ENCODE results near the gene FBRSL1. TPM values are rescaled to one million over a fixed set of nuclear protein-coding genes. Genes with fewer than 3 reads are reported as not detected.

Gene FBRSL1
- total RNA-seq, 1 experiment from 2014 or later: 124 TPM

- ChIA-PET RAD21 (ENCODE audit: low non-redundant PET in 1 of 2, low total read pairs in 2 of 2, uncharacterized antibody in 2 of 2, unreplicated experiment in 2 of 2) (no interaction called here), CTCF (no interaction called here), POLR2A (no interaction called here)
- H3K4me2 ChIP-seq (ENCODE audit: low read length): no peak overlapping the region
- H3K9me2 ChIP-seq (ENCODE audit: insufficient read depth): no peaks in the 10 kb centered on the region
- no peak overlapping the region for H3K9ac ChIP-seq (ENCODE audit: low read length)
- no peaks in the 10 kb centered on the region for H3K36me3 ChIP-seq (ENCODE audit: control insufficient read depth in 1 of 2, insufficient read depth in 2 of 2, low read length in 2 of 2)
- H4K20me1 ChIP-seq (ENCODE audit: insufficient read depth): no peaks in the 10 kb centered on the region
- ATAC-seq: no peak
- DNase-seq (ENCODE audit: low read depth, low spot score): no peak
- no peaks in the 10 kb centered on the region for H3K79me2 ChIP-seq (ENCODE audit: insufficient read depth, low read length)
- H3K9me3 ChIP-seq (ENCODE audit: control insufficient read depth in 1 of 2, insufficient read depth in 1 of 2, low read depth in 1 of 2, low read length in 2 of 2): no peaks in the 10 kb centered on the region; a peak in 1 of 4 replicates
- no peak overlapping the region for H2AFZ ChIP-seq (ENCODE audit: low read depth, low read length, poor library complexity, severe bottlenecking)
- intact Hi-C loops (cut with micrococcal nuclease): no loop called here
- no peaks in the 10 kb centered on the region for H3K4me1 ChIP-seq (ENCODE audit: control insufficient read depth in 1 of 2, insufficient read depth in 2 of 2, low read length in 2 of 2)
- H3K4me3 ChIP-seq (replicated peaks in 1 of 2; ENCODE audit: low read depth in 1 of 2, low read length in 2 of 2): no peak overlapping the region
- H3K27me3 ChIP-seq (ENCODE audit: insufficient read depth, low read length): no peaks in the 10 kb centered on the region; the same call in 1 of the 2 replicates
- H3K27ac ChIP-seq (ENCODE audit: low read depth, low read length): no peak overlapping the region
- TF ChIP-seq REST (IDR thresholded peaks at IDR 0.05; ENCODE audit: low read depth) (no peak), CBX3 (IDR thresholded peaks at IDR 0.05; ENCODE audit: low read depth) (no peak), ZFX (IDR thresholded peaks at IDR 0.05) (no peak), FOSL1 (IDR thresholded peaks at IDR 0.05; ENCODE audit: low read depth) (no peak), SP1 (IDR thresholded peaks at IDR 0.05; ENCODE audit: low read depth) (no peak), RAD21 (IDR thresholded peaks at IDR 0.05; ENCODE audit: low read depth) (no peak), ZNF274 (IDR thresholded peaks at IDR 0.05; ENCODE audit: low read depth, low read length) (no peak), ZBTB33 (IDR thresholded peaks at IDR 0.05; ENCODE audit: extremely low read depth, insufficient replicate concordance, low read length) (no peak), SRF (IDR thresholded peaks at IDR 0.05; ENCODE audit: low read depth) (no peak), EZH2phosphoT487 (IDR thresholded peaks at IDR 0.05; ENCODE audit: borderline replicate concordance) (no peak), CTCF (IDR thresholded peaks at IDR 0.05 in 2 of 3, conservative IDR thresholded peaks at IDR 0.05 in 1 of 3; ENCODE audit: borderline replicate concordance in 1 of 3, insufficient read depth in 1 of 3, low read depth in 2 of 3, low read length in 2 of 3) (no peak), EZH2 (IDR thresholded peaks at IDR 0.05) (no peak), POLR2A (IDR thresholded peaks at IDR 0.05; ENCODE audit: borderline replicate concordance, extremely low read depth, insufficient read depth, insufficient read length) (no peak), EGR1 (IDR thresholded peaks at IDR 0.05; ENCODE audit: low read depth) (no peak), CEBPB (IDR thresholded peaks at IDR 0.05; ENCODE audit: low read depth) (no peak), TCF7L2 (IDR thresholded peaks at IDR 0.05; ENCODE audit: borderline replicate concordance, extremely low read depth, insufficient read depth, insufficient read length) (no peak), MAX (IDR thresholded peaks at IDR 0.05) (no peak), ATF3 (IDR thresholded peaks at IDR 0.05) (no peak), POLR2AphosphoS5 (IDR thresholded peaks at IDR 0.05; ENCODE audit: low read depth, low read length) (no peak), JUND (IDR thresholded peaks at IDR 0.05) (no peak)
- BruUV-seq (replicated peaks): no TSS peak
These were observed 30.9 kb upstream of the FBRSL1 start for GRCh38 chr12:132458846-132459641.
